GM11168 (cell line): ENCODE results near the gene ABR.
"Not testable (repeated sequence)": the region's sequence is repeated elsewhere in the genome, so short reads cannot be mapped to it uniquely, and the experiment has no call there.

Experiments
- in situ Hi-C: fragments of 300-500 bp; cut with MboI; formaldehyde crosslinking; loops from one replicate; pipeline ENCODE4 v1.12.0; 2022; ENCODE audit warnings: low sequenced_read_pairs; ENCODE audit not compliant: unreplicated experiment

ABR gene

DNA sequence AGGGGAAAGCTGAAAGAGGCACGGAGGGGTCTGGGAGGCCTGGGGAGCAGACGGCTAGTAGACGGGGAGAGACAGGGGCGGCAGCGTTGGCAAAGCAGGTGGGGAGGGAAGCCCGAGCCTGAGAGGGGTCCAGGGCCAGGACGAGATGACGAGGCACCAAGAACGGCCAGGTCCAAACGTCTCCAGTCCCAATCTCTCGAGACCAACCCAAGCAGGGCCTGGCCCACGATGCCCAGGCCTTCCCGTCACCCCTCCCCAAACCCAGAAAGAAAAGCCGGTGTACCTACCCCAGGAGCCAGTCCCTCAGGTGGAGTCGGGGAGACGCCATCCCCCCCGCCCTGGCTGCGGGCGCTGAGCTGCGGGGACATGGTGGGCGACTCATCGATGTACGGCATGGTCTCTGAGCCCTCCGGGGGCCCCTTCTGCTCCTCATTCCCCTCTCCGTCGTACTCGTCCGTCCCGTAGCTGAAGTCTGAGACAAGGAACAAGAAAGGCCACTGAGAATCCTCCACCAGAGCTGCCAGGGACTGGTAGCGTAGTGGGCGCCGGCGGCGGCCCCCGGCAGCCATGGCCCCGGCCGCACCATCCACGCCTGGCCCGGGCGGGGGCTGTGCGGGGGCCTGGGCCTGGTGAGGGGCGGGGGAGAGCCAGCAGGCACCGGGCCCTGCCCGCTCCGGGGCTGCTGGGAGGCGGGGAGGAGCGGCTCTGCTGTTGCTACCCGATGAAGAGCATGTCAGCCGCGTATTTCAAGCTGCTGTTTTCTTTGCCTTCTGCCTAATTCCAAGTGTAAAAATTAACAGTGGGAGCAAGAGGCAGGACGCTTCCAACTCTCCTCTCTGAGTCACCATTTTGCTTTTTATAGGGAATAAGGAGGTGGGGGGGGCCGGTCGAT lies 54.6 kb downstream of the ABR start:
- in situ Hi-C loops, result no loop called here

DNA sequence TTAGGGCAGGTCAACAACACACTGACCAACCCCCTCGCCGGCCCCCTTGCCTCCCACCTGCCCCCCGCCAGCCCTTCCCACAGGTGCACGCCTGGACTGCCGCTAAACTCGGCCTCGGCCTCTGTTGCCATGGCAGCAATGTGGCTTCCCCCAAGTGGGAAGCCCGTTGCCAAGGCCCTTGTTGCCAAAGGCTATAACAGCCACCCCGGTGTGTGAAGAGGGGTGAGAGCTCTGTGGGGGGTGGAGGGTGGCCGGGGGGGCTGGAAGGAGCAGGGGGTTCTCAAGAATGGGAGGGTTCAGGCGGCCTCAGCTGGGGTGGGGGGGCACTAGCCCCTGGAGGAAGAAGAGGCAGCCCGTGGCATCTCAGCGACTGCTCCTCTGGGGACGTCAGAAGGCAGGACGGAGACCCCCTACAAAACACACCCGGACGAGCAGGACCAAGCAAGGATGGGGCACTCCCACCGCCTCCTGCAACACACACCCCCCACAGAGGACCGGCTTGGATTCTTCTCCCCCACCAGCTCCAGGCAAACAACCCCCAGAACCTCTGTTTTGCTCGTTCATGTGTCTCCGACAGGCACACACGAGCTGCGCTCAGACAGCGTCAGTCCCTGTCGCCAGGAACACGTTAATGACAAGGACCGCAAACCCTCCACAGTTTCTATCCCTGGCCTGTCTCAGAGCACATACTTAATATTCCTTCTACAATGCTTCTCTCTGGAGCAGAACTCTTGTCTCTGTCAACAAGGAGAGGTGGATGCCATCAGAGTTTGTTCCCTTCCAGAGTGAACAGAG lies 55.7 kb downstream of the ABR start:
- in situ Hi-C loops, result no loop called here

DNA sequence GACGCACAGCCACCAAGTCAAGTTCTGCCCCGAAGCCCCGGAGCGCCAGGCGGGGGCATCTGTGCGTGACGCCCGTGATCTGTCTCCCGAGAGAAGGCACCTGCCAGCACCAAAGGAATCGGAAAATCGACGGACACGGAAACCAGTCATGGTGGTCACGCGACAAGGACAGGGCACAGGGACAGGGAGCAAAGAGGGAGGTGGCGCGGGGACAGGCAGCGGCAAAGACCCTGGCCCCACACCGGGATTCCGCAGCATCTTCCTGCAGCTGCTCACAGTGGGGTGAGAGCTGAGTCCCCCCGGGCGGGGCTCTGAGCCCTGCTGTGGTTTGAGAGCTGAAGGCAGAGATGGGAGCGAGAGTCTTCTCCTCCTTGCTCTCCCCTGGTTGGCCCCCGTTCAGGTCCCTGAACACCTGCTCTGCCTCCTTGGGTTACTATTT lies 56.4 kb downstream of the ABR start:
- in situ Hi-C loops, result no loop called here

DNA sequence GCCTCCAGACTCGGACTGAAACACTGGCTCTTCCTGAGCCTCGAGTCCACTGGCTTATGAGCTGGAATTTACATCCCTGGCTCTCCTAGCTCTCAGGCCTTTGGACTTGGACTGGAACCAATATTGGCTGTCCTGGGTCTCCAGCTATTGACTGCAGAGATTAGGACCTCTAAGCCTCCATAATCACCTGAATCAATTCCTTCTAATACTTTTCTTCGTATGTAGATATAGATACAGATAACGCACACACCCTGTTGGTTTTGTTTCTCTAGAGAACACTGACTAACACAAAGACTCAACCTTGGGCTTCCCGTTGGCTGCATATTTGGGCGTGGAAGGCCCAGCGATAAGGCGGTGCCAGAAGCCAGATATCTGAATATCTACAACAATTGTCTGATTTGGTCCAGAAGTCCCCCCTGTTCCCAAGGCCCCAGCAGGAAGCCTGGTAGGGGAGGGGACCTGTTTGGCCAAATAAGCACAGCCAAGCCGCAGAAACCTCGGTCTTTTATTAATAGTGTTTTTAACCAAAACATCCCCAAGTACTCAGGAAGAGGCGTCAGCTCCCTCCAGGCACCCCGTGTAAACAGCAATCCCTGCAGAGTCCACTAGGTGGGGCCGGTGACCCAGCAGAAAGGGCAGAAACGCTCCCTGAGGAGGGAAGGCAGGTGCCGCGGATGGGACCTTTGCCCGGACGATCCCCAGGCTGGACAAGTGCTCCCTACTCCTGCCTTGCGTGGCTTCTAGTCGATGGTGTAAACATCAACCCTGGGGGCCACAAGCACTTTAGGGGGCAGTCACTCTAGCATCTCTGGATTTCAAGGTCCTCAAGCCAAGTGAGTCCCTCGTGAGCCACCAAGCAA lies 57.0 kb downstream of the ABR start:
- in situ Hi-C loops, result no loop called here

DNA sequence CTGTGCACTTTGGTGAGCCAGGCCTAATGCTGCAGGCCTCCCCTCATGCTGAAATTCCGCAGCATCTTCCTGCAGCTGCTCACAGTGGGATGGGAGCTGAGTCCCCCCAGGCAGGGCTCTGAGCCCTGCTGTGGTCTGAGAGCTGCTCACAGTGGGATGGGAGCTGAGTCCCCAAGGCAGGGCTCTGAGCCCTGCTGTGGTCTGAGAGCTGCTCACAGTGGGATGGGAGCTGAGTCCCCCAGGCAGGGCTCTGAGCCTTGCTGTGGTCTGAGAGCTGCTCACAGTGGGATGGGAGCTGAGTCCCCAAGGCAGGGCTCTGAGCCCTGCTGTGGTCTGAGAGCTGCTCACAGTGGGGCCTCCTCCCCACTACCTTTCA lies 58.4 kb downstream of the ABR start:
- in situ Hi-C loops, result not testable (repeated sequence)

DNA sequence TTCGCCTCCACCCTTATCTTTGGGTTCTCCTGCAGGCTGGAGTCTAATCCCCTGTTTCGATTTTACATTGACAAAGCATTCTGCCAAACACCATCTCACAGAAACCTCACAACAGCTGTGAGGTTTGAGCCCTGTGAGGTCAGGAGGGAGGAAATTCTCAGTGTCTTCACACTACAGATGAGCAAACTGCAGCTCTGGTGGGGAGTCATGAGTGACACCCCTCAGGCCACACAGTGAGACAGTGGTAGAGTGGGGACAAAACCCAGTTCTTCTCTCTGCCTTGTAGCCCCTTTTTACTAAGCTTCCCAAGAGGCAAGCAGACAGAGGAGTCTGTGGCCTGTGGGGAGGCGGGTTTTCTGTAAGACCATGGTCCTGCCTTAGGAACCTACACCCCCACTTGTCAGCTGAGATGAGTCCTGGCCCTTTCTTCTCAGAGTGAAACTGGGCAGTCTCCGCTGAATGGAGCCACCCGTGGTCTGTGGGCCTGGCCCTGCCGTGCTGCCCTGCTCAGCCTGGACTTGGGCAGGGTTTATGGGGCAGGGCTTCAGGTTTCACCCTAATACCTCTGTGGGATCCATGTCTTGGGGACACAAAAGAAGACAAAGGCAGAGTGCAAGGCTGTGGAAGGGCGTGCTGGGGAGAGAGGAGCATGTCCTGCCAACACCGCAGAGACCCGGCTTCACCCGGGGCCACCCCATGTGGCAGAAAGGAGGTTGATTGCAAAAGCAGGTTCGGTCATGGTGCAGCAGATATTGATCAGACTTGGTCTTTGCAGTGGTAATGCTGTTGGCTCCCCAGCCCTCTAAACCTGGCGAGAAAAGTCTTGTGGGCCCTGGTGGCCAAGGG lies 59.0 kb downstream of the ABR start:
- in situ Hi-C loops, result no loop called here

DNA sequence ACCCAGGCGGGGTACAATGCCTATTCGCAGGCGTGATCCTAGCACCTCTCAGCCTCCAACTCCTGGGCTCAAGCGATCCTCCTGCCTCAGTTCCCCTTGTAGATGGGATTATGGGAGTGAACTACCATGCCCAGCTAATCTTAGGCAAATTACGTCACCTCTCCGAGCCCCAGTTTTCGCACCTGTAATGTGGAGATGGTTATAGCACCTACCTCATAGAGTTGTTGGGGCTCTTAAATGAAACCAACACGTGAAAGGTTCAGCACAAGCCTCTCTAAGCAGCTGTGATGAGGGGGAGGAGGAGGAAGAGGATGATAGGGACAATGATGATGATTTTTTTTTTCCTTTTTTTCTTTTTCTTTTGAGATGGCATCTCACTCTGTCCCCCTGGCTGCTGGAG lies 59.9 kb downstream of the ABR start:
- in situ Hi-C loops, result no loop called here

DNA sequence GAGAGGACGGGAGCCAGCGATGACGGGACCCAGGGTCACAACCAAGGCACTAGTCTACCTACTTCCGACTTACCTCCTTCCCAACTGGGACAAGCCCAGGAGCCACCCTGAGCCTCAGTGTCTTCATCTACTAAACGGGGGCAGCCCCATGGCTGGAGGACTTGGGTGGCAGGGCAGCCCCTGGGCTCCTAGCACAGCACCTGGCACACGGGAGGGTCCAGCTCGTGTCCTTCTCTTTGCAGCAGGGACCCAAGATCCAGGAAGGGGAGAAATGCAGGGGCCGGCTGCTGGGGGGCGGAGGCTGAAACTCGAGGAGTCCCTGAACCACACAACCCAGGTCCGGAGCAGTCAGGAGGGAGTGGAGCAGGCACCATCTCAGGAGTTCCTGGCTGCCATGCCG lies 63.2 kb downstream of the ABR start:
- in situ Hi-C loops, result no loop called here

DNA sequence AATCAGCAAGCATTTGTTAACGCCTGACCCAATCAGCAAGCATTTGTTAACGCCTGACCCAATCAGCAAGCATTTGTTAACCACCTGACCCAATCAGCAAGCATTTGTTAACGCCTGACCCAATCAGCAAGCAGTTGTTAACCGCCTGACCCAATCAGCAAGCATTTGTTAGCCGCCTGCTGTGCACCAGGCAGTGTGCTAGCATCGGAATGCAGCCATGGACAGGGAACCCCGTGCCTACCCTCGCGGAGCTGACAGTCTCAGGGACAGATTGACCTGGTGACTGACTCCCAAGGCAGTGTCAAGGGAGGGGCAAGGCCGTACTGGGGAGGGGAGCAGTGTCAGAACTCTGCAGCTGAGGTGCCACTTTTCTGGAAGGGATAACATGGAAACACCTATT lies 66.9 kb downstream of the ABR start:
- in situ Hi-C loops, result no loop called here

DNA sequence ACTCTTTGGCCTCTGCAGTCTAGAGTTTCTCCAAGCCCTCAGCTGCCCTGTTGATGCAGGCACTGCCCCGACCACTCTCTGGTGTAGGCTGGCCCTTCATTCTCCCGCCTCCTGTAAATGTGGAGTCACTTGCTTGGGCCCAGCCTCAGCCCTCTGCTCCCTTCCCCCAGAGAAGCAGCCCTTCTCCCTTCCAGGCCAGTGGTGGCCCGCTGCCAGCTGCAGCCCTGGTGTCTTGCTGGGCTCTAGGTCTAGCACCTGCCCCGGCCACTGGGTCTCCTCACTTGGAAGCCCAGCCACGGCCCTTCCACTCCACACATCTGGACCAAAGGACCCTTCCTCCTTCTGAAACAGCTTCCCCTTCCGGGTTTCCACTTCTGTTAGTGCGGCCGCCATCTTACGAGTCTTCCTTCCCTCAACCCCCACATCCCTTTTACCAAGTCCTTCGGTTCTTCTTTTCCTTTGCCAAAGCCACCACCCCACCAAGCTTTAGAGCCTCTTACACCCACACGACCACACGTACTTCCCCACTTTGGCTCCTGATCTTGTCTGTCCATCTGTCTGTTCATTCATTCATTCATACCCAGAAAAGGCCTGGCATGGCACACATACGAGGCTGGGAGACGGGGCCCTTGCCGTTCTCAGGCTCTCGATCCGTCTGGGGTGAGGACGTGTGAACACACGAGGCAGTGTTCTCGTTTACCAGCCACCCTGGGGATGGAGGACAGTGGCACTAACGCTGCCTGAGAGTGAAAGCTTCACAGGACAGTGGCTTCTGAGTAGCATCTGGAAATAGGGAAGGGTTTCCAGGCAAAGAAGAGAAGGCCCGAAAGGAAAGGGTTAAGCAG lies 68.0 kb downstream of the ABR start:
- in situ Hi-C loops, result no loop called here

DNA sequence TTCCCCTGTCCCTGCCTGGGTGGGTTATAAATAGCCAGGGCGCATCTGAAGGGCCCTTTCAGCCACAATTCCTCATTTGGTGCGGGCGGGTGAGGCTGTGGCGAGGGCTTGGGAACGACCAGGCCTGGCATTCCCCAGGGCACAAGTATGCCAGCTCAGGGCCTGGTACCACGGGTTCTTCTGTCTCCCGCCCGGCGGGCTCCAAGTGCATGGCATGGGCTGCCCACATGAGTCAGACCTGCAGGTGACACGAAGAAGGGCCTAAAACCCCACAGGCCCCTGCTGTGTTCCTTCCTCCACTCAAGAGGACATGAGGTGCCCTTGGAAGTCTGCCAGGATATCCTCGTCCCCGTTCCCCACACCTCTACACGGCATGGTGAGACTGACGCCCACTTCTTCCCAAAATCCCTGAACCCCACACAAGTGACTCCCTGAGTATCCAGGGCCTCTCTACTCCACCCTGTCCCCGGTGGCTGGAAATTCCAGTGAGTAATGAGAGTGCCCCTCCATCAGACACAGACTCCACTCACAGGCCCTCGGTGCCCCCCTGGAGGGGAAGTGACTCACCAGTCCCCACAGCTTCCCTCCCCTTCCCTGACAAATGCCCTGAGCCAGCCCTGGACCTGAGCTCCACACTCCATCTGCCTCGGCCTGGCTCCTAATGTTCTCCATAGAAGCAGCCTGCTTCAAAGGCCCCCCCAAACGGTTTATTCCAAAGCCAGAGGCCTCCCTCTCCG lies 68.8 kb downstream of the ABR start:
- in situ Hi-C loops, result no loop called here

DNA sequence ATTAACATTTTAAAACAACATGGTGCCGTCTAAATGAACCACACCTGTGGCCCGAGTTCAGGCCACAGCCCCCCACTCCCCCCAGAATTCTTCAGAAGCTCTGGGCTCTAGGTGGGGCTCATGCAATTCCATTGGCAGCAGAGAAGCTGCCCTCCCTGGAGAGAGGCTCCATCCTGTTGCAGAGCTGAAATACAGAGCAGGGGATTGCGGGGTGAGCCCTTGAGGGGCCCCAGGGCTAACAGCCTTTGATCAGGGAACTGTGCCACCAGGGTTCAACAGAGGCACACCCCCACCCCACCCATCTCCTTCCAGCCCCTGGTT lies 69.3 kb downstream of the ABR start:
- in situ Hi-C loops, result no loop called here

DNA sequence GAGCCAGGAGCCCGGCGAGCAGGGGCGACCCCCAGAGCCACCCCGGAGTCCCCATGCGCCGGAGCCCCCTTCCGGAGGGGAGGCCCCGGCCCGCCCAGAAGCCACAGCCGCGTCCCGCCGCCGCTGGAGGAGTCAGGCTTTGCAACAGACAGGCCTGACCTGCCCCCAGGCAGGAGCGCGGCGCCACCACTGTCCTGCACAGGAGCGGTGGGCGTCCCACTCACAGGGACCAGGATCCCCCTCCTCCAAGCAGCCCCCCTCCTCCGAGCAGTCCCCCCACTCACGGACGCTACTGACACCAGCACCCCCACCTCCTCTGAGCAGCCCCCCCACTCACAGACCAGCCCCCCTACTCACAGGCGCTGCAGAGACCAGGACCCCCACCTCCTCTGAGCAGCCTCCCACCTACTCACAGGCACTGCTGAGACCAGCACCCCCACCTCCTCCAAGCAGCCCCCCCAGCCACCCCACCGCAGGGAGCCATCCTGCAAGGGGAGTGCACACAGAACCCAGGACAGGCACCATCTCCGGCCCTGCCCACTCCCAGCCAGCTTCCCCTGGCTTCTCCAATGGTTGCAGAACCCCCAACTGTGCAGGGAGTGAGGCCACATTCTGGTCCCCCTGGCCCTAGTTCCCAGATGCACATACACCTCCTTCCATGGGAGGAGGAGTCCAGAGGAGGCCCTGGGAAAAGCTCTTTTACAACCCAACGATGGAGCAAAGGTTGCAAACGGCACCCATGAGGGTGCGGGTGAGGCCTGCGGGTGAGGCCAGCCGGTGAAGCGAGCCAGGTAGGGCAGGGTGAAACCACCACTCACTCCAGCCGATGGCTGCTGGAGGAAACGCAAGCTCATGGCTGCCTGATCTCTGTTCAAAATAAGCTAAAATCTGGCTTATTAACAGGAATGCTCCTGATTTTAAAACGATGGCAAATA lies 69.9 kb downstream of the ABR start:
- in situ Hi-C loops, result no loop called here

DNA sequence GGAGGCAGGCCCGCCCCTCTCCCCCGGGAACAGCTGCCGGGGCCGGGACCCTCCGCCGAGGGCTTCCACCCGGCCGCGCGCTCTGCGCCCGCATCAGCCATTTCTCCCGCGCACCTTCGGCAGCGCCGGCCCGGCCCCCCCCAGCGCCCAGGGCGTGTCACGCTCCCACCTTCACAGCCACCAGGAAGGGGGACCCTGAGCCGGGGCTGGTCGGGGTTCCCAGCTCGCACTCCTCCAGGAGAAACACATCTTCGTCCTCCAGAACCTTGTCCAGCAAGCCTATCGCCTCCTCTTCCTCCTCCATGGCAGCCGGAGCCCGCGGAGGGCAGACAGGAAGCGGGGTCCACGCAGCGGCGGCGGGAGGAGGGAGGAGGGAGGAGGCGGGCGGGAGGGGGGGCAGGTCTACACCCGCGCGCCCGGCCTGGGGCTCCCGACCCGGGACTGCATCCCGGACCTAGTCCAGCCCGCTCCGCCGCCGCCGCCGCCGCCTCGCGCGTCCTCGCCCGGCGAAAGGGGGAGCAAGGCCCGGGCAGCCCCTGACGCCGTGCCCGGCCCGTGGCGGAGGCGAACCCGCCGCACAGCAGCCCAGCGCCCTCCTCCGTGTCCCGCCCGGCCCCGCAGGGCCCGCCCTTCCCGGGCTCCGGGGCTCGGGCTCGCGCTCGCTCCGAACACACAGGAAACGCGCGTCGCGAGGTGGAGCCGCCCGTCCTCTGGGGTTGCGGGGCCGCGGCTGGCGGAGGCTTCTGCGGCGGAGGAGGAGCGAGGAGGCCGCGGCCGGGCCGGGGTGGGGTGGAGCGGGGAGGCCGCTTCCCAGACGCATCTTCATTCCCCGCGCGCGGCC lies 70.8 kb downstream of the ABR start:
- in situ Hi-C loops, result no loop called here

DNA sequence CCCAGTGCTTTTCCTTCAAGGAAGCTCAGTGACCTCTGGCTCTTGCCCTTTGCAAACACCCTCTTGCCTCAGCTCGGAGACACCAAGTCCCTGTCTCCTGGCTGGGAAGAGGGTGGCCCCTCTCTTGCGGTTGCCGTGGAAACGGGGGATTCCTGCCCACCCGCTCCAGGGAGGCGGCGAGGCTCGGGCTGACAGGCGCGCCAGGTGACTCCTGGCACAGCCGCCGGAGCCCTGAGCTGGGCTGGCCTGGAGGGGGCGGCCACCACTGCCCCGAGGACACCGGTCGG lies 71.4 kb downstream of the ABR start:
- in situ Hi-C loops, result no loop called here

DNA sequence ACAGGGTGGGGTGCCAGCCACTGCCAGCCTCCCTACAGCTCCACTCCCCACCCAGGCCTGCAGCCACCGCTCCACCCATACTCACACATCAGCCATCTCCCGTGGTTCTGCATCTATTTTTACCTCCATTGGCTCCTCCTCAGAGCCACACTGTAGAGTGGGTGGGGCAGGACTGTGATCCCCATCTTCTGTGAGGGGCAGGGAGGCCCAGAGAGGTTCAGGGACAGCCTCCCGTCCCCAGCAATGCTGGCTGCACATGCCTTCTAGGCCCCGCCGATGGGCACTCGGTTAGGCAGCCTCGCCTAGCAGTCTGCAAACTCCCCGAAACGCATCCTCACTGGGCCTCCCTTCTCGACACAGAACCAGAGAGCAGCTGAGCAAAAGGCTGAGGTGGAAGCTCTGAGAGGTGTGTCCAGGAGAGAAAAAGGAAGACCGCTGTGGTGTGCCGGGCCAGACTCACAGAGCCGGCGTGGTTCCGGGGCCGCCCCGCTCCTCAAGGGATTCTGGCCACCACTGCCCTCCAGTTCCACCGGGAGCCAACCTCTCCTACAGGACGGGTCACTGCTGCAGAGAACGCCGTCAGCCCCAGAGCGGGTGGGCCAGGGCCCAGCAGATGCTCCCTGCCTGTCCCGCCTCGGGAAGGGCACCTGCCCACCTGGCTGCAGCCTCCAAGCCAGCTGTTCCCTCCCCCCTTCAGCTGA lies 71.9 kb downstream of the ABR start:
- in situ Hi-C loops, result no loop called here
